NCI-H774 (cell line): ENCODE measurements around the gene FH.

Experiments
- DNase-seq: peaks from one replicate; lab custom pipeline; 2025; lab: John Stamatoyannopoulos, UW

FH gene

DNA sequence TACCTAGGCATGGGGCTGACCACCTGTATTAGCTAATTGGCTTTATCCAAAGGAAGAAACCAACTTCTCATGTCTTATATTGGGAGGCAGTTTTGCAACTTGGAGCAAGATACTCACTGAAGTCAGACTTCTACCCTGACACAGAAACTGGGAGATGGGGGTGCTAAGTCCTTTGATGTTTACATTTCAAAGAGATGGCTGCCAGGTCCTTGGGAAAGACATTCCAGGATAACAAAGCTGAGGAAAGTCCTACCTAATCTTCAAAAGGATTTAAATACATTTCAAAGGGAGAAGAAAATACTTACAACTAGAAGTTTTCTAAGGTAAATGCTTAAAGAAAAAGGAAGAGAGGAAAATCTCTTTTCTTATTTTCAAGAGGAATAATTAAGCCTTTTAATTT, 62.1 kb downstream of the FH start:
- no peak for DNase-seq

DNA sequence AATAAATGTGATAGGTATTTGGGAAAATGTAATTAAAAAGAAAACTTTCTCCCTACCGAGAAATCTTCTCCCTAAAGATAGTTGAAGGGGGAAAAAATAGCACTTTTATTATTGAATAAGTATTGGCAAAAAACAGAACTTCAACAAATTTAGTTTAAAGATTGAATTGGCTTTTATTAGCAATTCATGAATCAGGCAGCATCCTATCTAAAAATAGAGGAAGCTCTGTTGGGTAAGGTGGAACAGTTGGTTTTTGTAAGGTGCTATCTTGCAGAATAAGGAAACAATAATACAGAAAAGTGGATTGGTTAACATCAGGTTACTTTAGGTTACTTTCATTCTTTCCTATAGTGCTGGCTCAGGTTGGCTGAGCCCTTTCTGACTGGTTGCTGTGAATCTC, 62.8 kb downstream of the FH start:
- DNase-seq: no peak

DNA sequence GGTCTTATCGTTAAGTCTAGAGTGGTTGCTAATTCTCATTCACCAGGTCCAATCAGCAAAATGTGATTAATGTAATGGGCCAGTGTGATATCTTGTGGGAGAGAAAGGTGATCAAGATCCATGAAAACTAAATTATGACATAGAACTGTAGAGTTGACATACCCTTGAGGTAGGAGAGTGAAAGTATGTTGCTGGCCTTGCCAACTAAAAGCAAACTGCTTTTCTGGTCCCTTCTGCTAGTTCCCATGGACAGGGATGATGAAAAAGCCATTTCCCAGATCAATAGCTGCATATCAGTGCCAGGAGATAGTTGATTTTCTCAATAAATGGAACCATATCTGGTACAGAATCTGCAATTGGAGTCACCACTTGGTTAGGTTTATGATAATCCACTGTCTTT, 65.8 kb downstream of the FH start:
- DNase-seq: no peak

DNA sequence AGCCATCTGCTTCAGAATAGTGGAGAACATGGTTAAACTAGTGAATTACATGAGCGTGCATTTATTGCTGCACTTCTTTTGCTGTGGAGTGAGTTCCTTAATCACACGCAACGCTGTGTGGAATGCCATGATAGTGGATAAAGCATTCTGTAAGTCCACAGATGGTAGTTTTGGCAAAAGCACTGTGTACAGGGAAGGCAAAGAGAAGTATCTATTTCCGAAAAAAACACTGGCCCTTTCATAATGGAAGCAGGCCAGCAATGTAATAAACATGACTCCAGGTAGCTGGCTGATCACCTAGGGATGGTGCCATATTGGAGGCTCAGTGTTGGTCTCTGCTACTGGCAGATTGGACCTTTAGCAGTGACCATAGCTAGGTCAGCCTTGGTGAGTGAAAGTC, 67.6 kb downstream of the FH start:
- DNase-seq: no peak
